Type B pancreatic cell (in vitro differentiated cells): ENCODE results near the gene ANKRD2. TPM values are rescaled to one million over a fixed set of nuclear protein-coding genes. Genes with fewer than 3 reads are reported as not detected.

Source experiments
- DNase-seq: peaks from one replicate; pipeline ENCODE4 v3.0.0; 2021; ENCODE audit warnings: mixed read lengths; ENCODE audit not compliant: unreplicated experiment; ENCODE audit errors: extremely low spot score
- H3K27ac Mint-ChIP-seq: 2 replicates; pipeline ENCODE4 v1.8.0; 2021; ENCODE audit warnings: mild to moderate bottlenecking, mixed read lengths
- H3K27me3 Mint-ChIP-seq: 2 replicates; pipeline ENCODE4 v1.8.0; 2021; ENCODE audit warnings: mixed read lengths
- H3K36me3 Mint-ChIP-seq: 2 replicates; pipeline ENCODE4 v1.8.0; 2021; ENCODE audit warnings: mixed read lengths
- H3K4me1 Mint-ChIP-seq: one replicate; pipeline ENCODE4 v1.8.0; 2021; ENCODE audit warnings: mixed read lengths; ENCODE audit not compliant: unreplicated experiment
- H3K4me3 Mint-ChIP-seq: 2 replicates; pipeline ENCODE4 v1.8.0; 2021; ENCODE audit warnings: mild to moderate bottlenecking, mixed read lengths
- H3K9me3 Mint-ChIP-seq: 2 replicates; pipeline ENCODE4 v1.8.0; 2021; ENCODE audit warnings: mixed read lengths
- CTCF ChIP-seq: fragments of 200-600 bp; sonication (generic); conservative IDR thresholded peaks from 2 replicates; pipeline ENCODE4 v1.5.0; 2021; ENCODE audit warnings: antibody characterized with exemption, mild to moderate bottlenecking
- total RNA-seq: library from RNA; stranded (reverse); gene quantifications from 2 replicates; pipeline ENCODE4 v1.2.1, GENCODE V29; 2021; ENCODE audit warnings: low replicate concordance

ANKRD2 gene
- total RNA-seq, 1 donor from 2014 or later: not detected

GRCh38 chr10:97563337-97563736 is 9.2 kb upstream of the ANKRD2 start:
- no peak overlapping the region for H3K27ac Mint-ChIP-seq
- H3K4me3 Mint-ChIP-seq: no peak overlapping the region
- H3K9me3 Mint-ChIP-seq: peaks cover 14% of the 10 kb centered on the region
- H3K36me3 Mint-ChIP-seq: no peaks in the 10 kb centered on the region
- no peaks in the 10 kb centered on the region for H3K27me3 Mint-ChIP-seq
- H3K4me1 Mint-ChIP-seq: peaks cover 4% of the 10 kb centered on the region
- no peak for DNase-seq
- no peak for TF ChIP-seq CTCF

- TF ChIP-seq CTCF: no peak
- peaks cover 4% of the 10 kb centered on the region for H3K4me1 Mint-ChIP-seq
- H3K36me3 Mint-ChIP-seq: no peaks in the 10 kb centered on the region
- no peak for DNase-seq
- H3K27me3 Mint-ChIP-seq: no peaks in the 10 kb centered on the region
- H3K4me3 Mint-ChIP-seq: no peak overlapping the region
- H3K27ac Mint-ChIP-seq: no peak overlapping the region
- H3K9me3 Mint-ChIP-seq: peaks cover 14% of the 10 kb centered on the region
These were observed 7.8 kb upstream of the ANKRD2 start for GRCh38 chr10:97564776-97565175.

GRCh38 chr10:97566336-97566996 is 6.1 kb upstream of the ANKRD2 start:
- Mint-ChIP-seq H3K27me3 (no peaks in the 10 kb centered on the region), H3K27ac (no peak overlapping the region), H3K4me3 (no peak overlapping the region), H3K9me3 (peaks cover 14% of the 10 kb centered on the region), H3K4me1 (peaks cover 4% of the 10 kb centered on the region), H3K36me3 (no peaks in the 10 kb centered on the region)
- TF ChIP-seq CTCF: no peak
- DNase-seq: no peak

GRCh38 chr10:97567891-97568290 is 4.7 kb upstream of the ANKRD2 start:
- Mint-ChIP-seq H3K9me3 (peaks cover 6% of the 10 kb centered on the region), H3K4me3 (no peak overlapping the region), H3K27ac (no peak overlapping the region), H3K36me3 (no peaks in the 10 kb centered on the region), H3K4me1 (peaks cover 4% of the 10 kb centered on the region), H3K27me3 (no peaks in the 10 kb centered on the region)
- DNase-seq: no peak
- no peak for TF ChIP-seq CTCF

- no peaks in the 10 kb centered on the region for H3K4me1 Mint-ChIP-seq
- H3K36me3 Mint-ChIP-seq: no peaks in the 10 kb centered on the region
These were observed 2.3 kb upstream of the ANKRD2 start for GRCh38 chr10:97570146-97570788.

More at GRCh38 chr10:97570146-97570788, 2.3 kb upstream of the ANKRD2 start:
- Mint-ChIP-seq H3K27ac (no peak overlapping the region), H3K4me3 (no peak overlapping the region), H3K9me3 (no peaks in the 10 kb centered on the region), H3K27me3 (no peaks in the 10 kb centered on the region)
- no peak for DNase-seq
- no peak for TF ChIP-seq CTCF
